H9 (cell line): Measurements from ENCODE around the gene MUSTN1. TPM values are rescaled to one million over a fixed set of nuclear protein-coding genes. Genes with fewer than 3 reads are reported as not detected.

ENCODE experiments used
- DNase-seq: peaks from one replicate; pipeline ENCODE4 v3.0.0-alpha.2; 2017
- H2AFZ ChIP-seq: one replicate; pipeline ENCODE4 v1.6.1; 2013; ENCODE audit warnings: mild to moderate bottlenecking, low read length, control low read depth, moderate library complexity
- H2AK5ac ChIP-seq: 2 replicates; pipeline ENCODE4 v1.6.1; 2013; ENCODE audit warnings: low read length, control low read depth, mixed read lengths; ENCODE audit not compliant: insufficient read length
- H2BK120ac ChIP-seq: one replicate; pipeline ENCODE4 v1.6.1; 2013; ENCODE audit warnings: low read depth, mild to moderate bottlenecking, low read length, control low read depth, inconsistent platforms; ENCODE audit not compliant: poor library complexity, severe bottlenecking
- H2BK12ac ChIP-seq: 2 replicates; pipeline ENCODE4 v1.6.1; 2013; ENCODE audit warnings: low read length, control low read depth, mixed read lengths, low read depth; ENCODE audit not compliant: insufficient read length
- H2BK15ac ChIP-seq: 2 replicates; pipeline ENCODE4 v1.6.1; 2013; ENCODE audit warnings: low read depth, low read length, control low read depth
- H2BK20ac ChIP-seq: one replicate; pipeline ENCODE4 v1.6.1; 2013; ENCODE audit warnings: low read depth, mild to moderate bottlenecking, low read length, control low read depth, inconsistent platforms; ENCODE audit not compliant: poor library complexity, severe bottlenecking
- H2BK5ac ChIP-seq: 2 replicates; pipeline ENCODE4 v1.6.1; 2013; ENCODE audit warnings: low read length, control low read depth, mixed read lengths; ENCODE audit not compliant: insufficient read length
- H3K14ac ChIP-seq: 2 replicates; pipeline ENCODE4 v1.6.1; 2013; ENCODE audit warnings: low read length, control low read depth; ENCODE audit not compliant: insufficient read depth
- H3K18ac ChIP-seq: 2 replicates; pipeline ENCODE4 v1.6.1; 2013; ENCODE audit warnings: low read depth, mild to moderate bottlenecking, mixed read lengths, low read length, control low read depth; ENCODE audit not compliant: insufficient read length
- H3K23ac ChIP-seq: 2 replicates; pipeline ENCODE4 v1.6.1; 2013; ENCODE audit warnings: low read length, control low read depth, mixed read lengths, low read depth; ENCODE audit not compliant: insufficient read length
- H3K23me2 ChIP-seq: 2 replicates; pipeline ENCODE4 v1.6.1; 2013; ENCODE audit warnings: low read depth, mild to moderate bottlenecking, mixed read lengths, low read length, control low read depth; ENCODE audit not compliant: insufficient read length, poor library complexity, severe bottlenecking
- H3K27ac ChIP-seq: 2 replicates; pipeline ENCODE4 v1.5.1; 2013; ENCODE audit warnings: low read length, control low read depth, mixed read lengths, low read depth; ENCODE audit not compliant: insufficient read length
- H3K27me3 ChIP-seq: 2 replicates; pipeline ENCODE4 v1.6.1; 2013; ENCODE audit warnings: low read length, control low read depth, inconsistent platforms; ENCODE audit not compliant: insufficient read depth
- H3K4ac ChIP-seq: 2 replicates; pipeline ENCODE4 v1.6.1; 2013; ENCODE audit warnings: low read depth, mild to moderate bottlenecking, control low read depth, inconsistent platforms, low read length, moderate library complexity
- H3K4me1 ChIP-seq: 2 replicates; pipeline ENCODE4 v1.6.1; 2013; ENCODE audit warnings: low read length, control low read depth, inconsistent platforms; ENCODE audit not compliant: insufficient read depth
- H3K4me2 ChIP-seq: 2 replicates; pipeline ENCODE4 v1.6.1; 2013; ENCODE audit warnings: low read length, control low read depth, mixed read lengths; ENCODE audit not compliant: insufficient read length, insufficient read depth
- H3K56ac ChIP-seq: 2 replicates; pipeline ENCODE4 v1.6.1; 2013; ENCODE audit warnings: low read depth, mild to moderate bottlenecking, mixed read lengths, low read length, control low read depth; ENCODE audit not compliant: insufficient read length
- H3K79me1 ChIP-seq: 2 replicates; pipeline ENCODE4 v1.6.1; 2013; ENCODE audit warnings: low read depth, mild to moderate bottlenecking, moderate library complexity, low read length, control low read depth, inconsistent platforms; ENCODE audit not compliant: insufficient read depth, poor library complexity, severe bottlenecking
- H3K79me2 ChIP-seq: 2 replicates; pipeline ENCODE4 v1.6.1; 2013; ENCODE audit warnings: low read length, control low read depth, inconsistent platforms; ENCODE audit not compliant: insufficient read depth
- H3K9ac ChIP-seq: 2 replicates; pipeline ENCODE4 v1.6.1; 2013; ENCODE audit warnings: low read length, control low read depth, mixed read lengths; ENCODE audit not compliant: insufficient read length; ENCODE audit errors: extremely low read depth
- H3K9me3 ChIP-seq: one replicate; pipeline ENCODE4 v1.6.1; 2013; ENCODE audit warnings: low read depth, low read length, inconsistent platforms; ENCODE audit not compliant: control insufficient read depth
- H3T11ph ChIP-seq: one replicate; pipeline ENCODE4 v1.6.1; 2013; ENCODE audit warnings: mild to moderate bottlenecking, low read length, control low read depth, inconsistent platforms
- H4K20me1 ChIP-seq: one replicate; pipeline ENCODE4 v1.6.1; 2013; ENCODE audit not compliant: control insufficient read depth, insufficient read length, insufficient read depth
- H4K5ac ChIP-seq: 2 replicates; pipeline ENCODE4 v1.6.1; 2013; ENCODE audit warnings: low read depth, mild to moderate bottlenecking, mixed read lengths, low read length, control low read depth; ENCODE audit not compliant: insufficient read length
- H4K8ac ChIP-seq: replicated peaks from 2 replicates; pipeline ENCODE4 v1.6.1; 2013; ENCODE audit warnings: low read length, control low read depth, mixed read lengths, low read depth; ENCODE audit not compliant: insufficient read length
- H4K91ac ChIP-seq: 2 replicates; pipeline ENCODE4 v1.6.1; 2013; ENCODE audit warnings: low read depth, mild to moderate bottlenecking, moderate library complexity, mixed read lengths, low read length, control low read depth; ENCODE audit not compliant: insufficient read length
- H3K27ac Mint-ChIP-seq, 3 experiments: 2 replicates in 2 of 3; 3 replicates in 1 of 3; pipeline ENCODE4 v1.8.0; 2020 to 2021; ENCODE audit warnings: mixed read lengths in 3 of 3, mild to moderate bottlenecking in 1 of 3, moderate library complexity in 1 of 3
- H3K27me3 Mint-ChIP-seq: 2 replicates; pipeline ENCODE4 v1.8.0; 2021; ENCODE audit warnings: low read depth, mild to moderate bottlenecking, moderate library complexity, mixed read lengths
- H3K36me3 Mint-ChIP-seq, 3 experiments: 2 replicates in 2 of 3; 3 replicates in 1 of 3; pipeline ENCODE4 v1.8.0; 2020 to 2021; ENCODE audit warnings: low read depth in 3 of 3, mixed read lengths in 3 of 3; ENCODE audit not compliant: insufficient read depth in 1 of 3
- H3K4me1 Mint-ChIP-seq, 2 experiments: 2 replicates each; pipeline ENCODE4 v1.8.0; 2020; ENCODE audit warnings: mixed read lengths in 2 of 2
- H3K4me3 Mint-ChIP-seq, 2 experiments: 2 replicates in 1 of 2; 3 replicates in 1 of 2; pipeline ENCODE4 v1.8.0; 2020 to 2021; ENCODE audit warnings: mild to moderate bottlenecking in 2 of 2, mixed read lengths in 2 of 2, moderate library complexity in 1 of 2
- H3K9me3 Mint-ChIP-seq, 2 experiments: 2 replicates in 1 of 2; 3 replicates in 1 of 2; pipeline ENCODE4 v1.8.0; 2020; ENCODE audit warnings: mild to moderate bottlenecking in 2 of 2, mixed read lengths in 2 of 2, moderate library complexity in 1 of 2
- WGBS: extraction: QIAGEN DNeasy Blood & Tissue Kit; methylation state at CpG from one replicate; pipeline ENCODE4 v1.1.7; 2013; ENCODE audit warnings: missing lambda C conversion rate, low lambda C conversion rate, mixed read lengths; ENCODE audit not compliant: insufficient read length; ENCODE audit errors: extremely low coverage; 5-methylcytosine and 5-hydroxymethylcytosine counted together
- total RNA-seq: library from RNA; stranded (reverse); gene quantifications from 2 replicates; pipeline ENCODE4 v1.2.1, GENCODE V29; 2021
- TF ChIP-seq, protein P1 (sequence below): fragments of 200-600 bp; sonication (generic); conservative IDR thresholded peaks from 3 replicates; pipeline ENCODE4 v1.8.0; 2021; ENCODE audit warnings: antibody characterized with exemption, mild to moderate bottlenecking

MUSTN1 gene
- total RNA-seq, 1 experiment from 2014 or later, result 0.72 TPM

DNA sequence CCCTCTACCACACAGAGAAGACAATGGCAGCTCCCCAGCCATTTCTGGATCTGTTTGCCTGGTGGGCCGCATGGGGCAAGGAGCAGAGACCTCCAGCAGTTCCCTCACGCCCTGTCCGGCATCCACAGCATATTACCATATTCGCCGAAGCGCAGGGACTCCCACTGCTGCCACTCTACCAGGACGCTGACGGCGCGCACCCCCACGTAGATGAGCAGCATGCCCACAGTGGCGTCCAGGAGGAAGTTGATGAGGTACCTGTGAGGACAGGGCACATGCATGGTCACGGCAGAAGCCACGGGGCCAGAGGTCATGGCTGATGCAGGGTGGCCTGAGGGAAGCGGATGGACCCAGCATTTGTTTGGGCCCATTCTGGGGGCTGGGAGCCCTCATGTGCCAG is 14.8 kb upstream of the MUSTN1 start:
- Histone ChIP-seq H3K27ac (no peak overlapping the region), H2BK20ac (no peak overlapping the region), H4K5ac (no peak overlapping the region), H2BK15ac (no peak overlapping the region), H3K79me1 (no peaks in the 10 kb centered on the region), H3T11ph (no peak overlapping the region), H3K14ac (no peak overlapping the region), H4K91ac (no peak overlapping the region), H3K4me2 (no peak overlapping the region), H2AFZ (no peak overlapping the region), H2BK12ac (no peak overlapping the region), H3K79me2 (no peaks in the 10 kb centered on the region), H3K18ac (no peak overlapping the region), H3K23ac (no peak overlapping the region), H3K4me1 (no peaks in the 10 kb centered on the region), H3K27me3 (no peaks in the 10 kb centered on the region), H3K4ac (no peak overlapping the region), H2AK5ac (no peak overlapping the region), H2BK5ac (no peak overlapping the region), H4K8ac (no peak overlapping the region), H3K23me2 (no peaks in the 10 kb centered on the region), H4K20me1 (no peaks in the 10 kb centered on the region), H3K56ac (no peak overlapping the region), H3K9me3 (no peaks in the 10 kb centered on the region), H3K9ac (no peak overlapping the region), H2BK120ac (no peak overlapping the region)
- H3K9me3 Mint-ChIP-seq, result no peaks in the 10 kb centered on the region; a peak in 1 of 5 replicates
- WGBS, result no CpG with 5 or more reads among the region's 15 CpGs
- no peak for DNase-seq
- H3K36me3 Mint-ChIP-seq, result peaks cover 15 to 40% (median 31%) of the 10 kb centered on the region in 3 experiments
- no peak overlapping the region for H3K27ac Mint-ChIP-seq
- H3K4me1 Mint-ChIP-seq, result peaks cover 8 to 9% of the 10 kb centered on the region in 2 experiments
- H3K27me3 Mint-ChIP-seq, result no peaks in the 10 kb centered on the region
- no peak overlapping the region for H3K4me3 Mint-ChIP-seq
- TF ChIP-seq, protein P1, sequence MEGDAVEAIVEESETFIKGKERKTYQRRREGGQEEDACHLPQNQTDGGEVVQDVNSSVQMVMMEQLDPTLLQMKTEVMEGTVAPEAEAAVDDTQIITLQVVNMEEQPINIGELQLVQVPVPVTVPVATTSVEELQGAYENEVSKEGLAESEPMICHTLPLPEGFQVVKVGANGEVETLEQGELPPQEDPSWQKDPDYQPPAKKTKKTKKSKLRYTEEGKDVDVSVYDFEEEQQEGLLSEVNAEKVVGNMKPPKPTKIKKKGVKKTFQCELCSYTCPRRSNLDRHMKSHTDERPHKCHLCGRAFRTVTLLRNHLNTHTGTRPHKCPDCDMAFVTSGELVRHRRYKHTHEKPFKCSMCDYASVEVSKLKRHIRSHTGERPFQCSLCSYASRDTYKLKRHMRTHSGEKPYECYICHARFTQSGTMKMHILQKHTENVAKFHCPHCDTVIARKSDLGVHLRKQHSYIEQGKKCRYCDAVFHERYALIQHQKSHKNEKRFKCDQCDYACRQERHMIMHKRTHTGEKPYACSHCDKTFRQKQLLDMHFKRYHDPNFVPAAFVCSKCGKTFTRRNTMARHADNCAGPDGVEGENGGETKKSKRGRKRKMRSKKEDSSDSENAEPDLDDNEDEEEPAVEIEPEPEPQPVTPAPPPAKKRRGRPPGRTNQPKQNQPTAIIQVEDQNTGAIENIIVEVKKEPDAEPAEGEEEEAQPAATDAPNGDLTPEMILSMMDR, result no peak
